VCaP (cell line): Measurements from ENCODE around the gene PHLDA3.
A peak's percentile ranks its signal among the peaks of the same experiment; 100 is the strongest.

ENCODE experiments used
- H3K27ac ChIP-seq: fragments of 450-650 bp; 2 replicates; pipeline ENCODE4 v1.5.1; 2017
- CTCF ChIP-seq: fragments of 450-650 bp; conservative IDR thresholded peaks from 2 replicates; pipeline ENCODE4 v1.5.1; 2017; ENCODE audit warnings: mild to moderate bottlenecking, moderate library complexity

PHLDA3 gene

GRCh38 chr1:201488830-201489589, 20.0 kb upstream of the PHLDA3 start:
- TF ChIP-seq CTCF: no peak
- no peak overlapping the region for H3K27ac ChIP-seq

- TF ChIP-seq CTCF: no peak
- H3K27ac ChIP-seq: no peak overlapping the region
Measured at GRCh38 chr1:201487742-201488141, 18.8 kb upstream of the PHLDA3 start.

GRCh38 chr1:201486187-201486586, 17.2 kb upstream of the PHLDA3 start:
- TF ChIP-seq CTCF: no peak
- H3K27ac ChIP-seq: no peak overlapping the region

- TF ChIP-seq CTCF: no peak
- H3K27ac ChIP-seq: no peak overlapping the region
Measured at GRCh38 chr1:201485184-201485774, 16.3 kb upstream of the PHLDA3 start.

- no peak for TF ChIP-seq CTCF
- peak overlapping the region; percentile 35; the same call in 1 of the 2 replicates for H3K27ac ChIP-seq
Measured at GRCh38 chr1:201483373-201483949, 14.5 kb upstream of the PHLDA3 start.

GRCh38 chr1:201482755-201483154, 13.8 kb upstream of the PHLDA3 start:
- no peak for TF ChIP-seq CTCF
- peak overlapping the region; percentile 35 for H3K27ac ChIP-seq

- peak overlapping the region; percentile 35 for H3K27ac ChIP-seq
- peak; percentile 87 for TF ChIP-seq CTCF
Measured at GRCh38 chr1:201481761-201482493, 12.9 kb upstream of the PHLDA3 start.
